NCI-H524 treated with DMSO at 0.1 percent for 48 hours (cell line): ENCODE measurements around the gene RAD54L.
A peak's percentile ranks its signal among the peaks of the same experiment; 100 is the strongest.
"Not testable (repeated sequence)": the region's sequence is repeated elsewhere in the genome, so short reads cannot be mapped to it uniquely, and the experiment has no call there.

ENCODE experiments used
- DNase-seq: peaks from one replicate; lab custom pipeline; 2025; lab: John Stamatoyannopoulos, UW

The RAD54L gene

GRCh38 chr1:46319960-46320914, 72.7 kb downstream of the RAD54L start:
- peak; percentile 47 for DNase-seq

- not testable (repeated sequence) for DNase-seq
Measured at GRCh38 chr1:46322191-46322590, 74.6 kb downstream of the RAD54L start.

- DNase-seq: not testable (repeated sequence)
Measured at GRCh38 chr1:46325285-46326076, 77.9 kb downstream of the RAD54L start.
